ENCODE results near the gene COL15A1. TPM values are rescaled to one million over a fixed set of nuclear protein-coding genes. Genes with fewer than 3 reads are reported as not detected.
A peak's percentile ranks its signal among the peaks of the same experiment; 100 is the strongest.

Gene COL15A1
- polyA plus RNA-seq, 1 donor (not counting 4 experiments of a cell fraction or from before 2014, with no cell fraction given) = not detected

- peaks cover 42% of the 10 kb centered on the region for H3K4me1 ChIP-seq (ENCODE audit: control insufficient read depth, extremely low read depth, insufficient read depth, low read length)
- no peak overlapping the region for H3K4me3 ChIP-seq (ENCODE audit: control insufficient read depth in 2 of 3, extremely low read depth in 1 of 3, insufficient read depth in 2 of 3, low read depth in 1 of 3, low read length in 3 of 3)
- H3K36me3 ChIP-seq (ENCODE audit: control insufficient read depth in 2 of 2, extremely low read depth in 1 of 2, insufficient read depth in 2 of 2, low read length in 2 of 2) = no peaks in the 10 kb centered on the region
- no peaks in the 10 kb centered on the region for H3K27me3 ChIP-seq (ENCODE audit: control insufficient read depth, extremely low read depth, insufficient read depth, low read length)
- H3K79me2 ChIP-seq (ENCODE audit: control insufficient read depth, insufficient read depth, low read length) = no peaks in the 10 kb centered on the region
- FAIRE-seq (no peak), DNase-seq (ENCODE audit: low read depth, low spot score) (peak; percentile 66)
- dilution Hi-C loops (cut with MboI; ENCODE audit: extremely low pct_ligation_motif_present, low sequenced_read_pairs) = no loop called here
- H3K27ac ChIP-seq (ENCODE audit: control insufficient read depth, insufficient read depth, low read length) = no peak overlapping the region
- no peak overlapping the region for H3K4me2 ChIP-seq (ENCODE audit: control insufficient read depth, extremely low read depth, insufficient read depth, low read depth, low read length)
- no peak overlapping the region for H3K9ac ChIP-seq (ENCODE audit: control insufficient read depth, extremely low read depth, insufficient read depth, low read length)
- no peaks in the 10 kb centered on the region for H3K9me3 ChIP-seq (ENCODE audit: control insufficient read depth, low read depth, low read length)
- H4K20me1 ChIP-seq (ENCODE audit: control insufficient read depth, extremely low read depth, insufficient read depth, low read length) = no peaks in the 10 kb centered on the region
- TF ChIP-seq EZH2 (IDR thresholded peaks at IDR 0.05; ENCODE audit: low read length) (no peak), CTCF (optimal IDR thresholded peaks at IDR 0.05 in 1 of 3, IDR thresholded peaks at IDR 0.05 in 1 of 3, conservative IDR thresholded peaks at IDR 0.05 in 1 of 3; ENCODE audit: extremely low read depth in 1 of 3, insufficient read depth in 2 of 3, low read length in 3 of 3) (no peak)
- H3K9me1 ChIP-seq (ENCODE audit: control insufficient read depth, extremely low read depth, insufficient read depth, low read length) = peaks cover 3% of the 10 kb centered on the region
- no peak overlapping the region for H2AFZ ChIP-seq (ENCODE audit: control insufficient read depth, low read length)
Measured at GRCh38 chr9:99055384-99055783, 111.7 kb downstream of the COL15A1 start.

- Histone ChIP-seq H3K79me2 (ENCODE audit: control insufficient read depth, insufficient read depth, low read length) (no peaks in the 10 kb centered on the region), H3K9me3 (ENCODE audit: control insufficient read depth, low read depth, low read length) (no peaks in the 10 kb centered on the region), H3K9me1 (ENCODE audit: control insufficient read depth, extremely low read depth, insufficient read depth, low read length) (peaks cover 3% of the 10 kb centered on the region), H3K9ac (ENCODE audit: control insufficient read depth, extremely low read depth, insufficient read depth, low read length) (no peak overlapping the region), H4K20me1 (ENCODE audit: control insufficient read depth, extremely low read depth, insufficient read depth, low read length) (no peaks in the 10 kb centered on the region), H2AFZ (ENCODE audit: control insufficient read depth, low read length) (no peak overlapping the region), H3K4me3 (ENCODE audit: control insufficient read depth in 2 of 3, extremely low read depth in 1 of 3, insufficient read depth in 2 of 3, low read depth in 1 of 3, low read length in 3 of 3) (no peak overlapping the region), H3K36me3 (ENCODE audit: control insufficient read depth in 2 of 2, extremely low read depth in 1 of 2, insufficient read depth in 2 of 2, low read length in 2 of 2) (no peaks in the 10 kb centered on the region), H3K4me1 (ENCODE audit: control insufficient read depth, extremely low read depth, insufficient read depth, low read length) (peaks cover 37% of the 10 kb centered on the region), H3K27me3 (ENCODE audit: control insufficient read depth, extremely low read depth, insufficient read depth, low read length) (no peaks in the 10 kb centered on the region), H3K27ac (ENCODE audit: control insufficient read depth, insufficient read depth, low read length) (no peak overlapping the region), H3K4me2 (ENCODE audit: control insufficient read depth, extremely low read depth, insufficient read depth, low read depth, low read length) (no peak overlapping the region)
- DNase-seq (ENCODE audit: low read depth, low spot score) = no peak
- TF ChIP-seq CTCF (optimal IDR thresholded peaks at IDR 0.05 in 1 of 3, IDR thresholded peaks at IDR 0.05 in 1 of 3, conservative IDR thresholded peaks at IDR 0.05 in 1 of 3; ENCODE audit: extremely low read depth in 1 of 3, insufficient read depth in 2 of 3, low read length in 3 of 3) (no peak), EZH2 (IDR thresholded peaks at IDR 0.05; ENCODE audit: low read length) (no peak)
- dilution Hi-C loops (cut with MboI; ENCODE audit: extremely low pct_ligation_motif_present, low sequenced_read_pairs) = no loop called here
- FAIRE-seq = no peak
Measured at GRCh38 chr9:99056186-99056585, 112.5 kb downstream of the COL15A1 start.
